HG03565 (cell line): ENCODE data around the gene HS3ST5.
A peak's percentile ranks its signal among the peaks of the same experiment; 100 is the strongest.
"Not testable (repeated sequence)": the region's sequence is repeated elsewhere in the genome, so short reads cannot be mapped to it uniquely, and the experiment has no call there.

Experiments used
- ATAC-seq: cut with Tn5 transposase; IDR thresholded peaks from one replicate; pipeline ENCODE4 v1.9.1; 2021; ENCODE audit warnings: mild to moderate bottlenecking, moderate library complexity; ENCODE audit not compliant: unreplicated experiment

Gene HS3ST5

GRCh38 chr6:114280239-114280982, 62.4 kb downstream of the HS3ST5 start:
- no peak for ATAC-seq

GRCh38 chr6:114277220-114277619, 65.6 kb downstream of the HS3ST5 start:
- ATAC-seq, result no peak

- no peak for ATAC-seq
These were observed 66.0 kb downstream of the HS3ST5 start for GRCh38 chr6:114276783-114277182.

GRCh38 chr6:114274836-114275235, 68.0 kb downstream of the HS3ST5 start:
- no peak for ATAC-seq

GRCh38 chr6:114272582-114272981, 70.2 kb downstream of the HS3ST5 start:
- no peak for ATAC-seq

- ATAC-seq, result no peak
These were observed 71.4 kb downstream of the HS3ST5 start for GRCh38 chr6:114271405-114271804.

GRCh38 chr6:114267897-114268296, 74.9 kb downstream of the HS3ST5 start:
- ATAC-seq, result peak; percentile 66

GRCh38 chr6:114260810-114261209, 82.0 kb downstream of the HS3ST5 start:
- no peak for ATAC-seq

GRCh38 chr6:114258376-114258775, 84.4 kb downstream of the HS3ST5 start:
- ATAC-seq, result no peak

GRCh38 chr6:114253431-114253830, 89.4 kb downstream of the HS3ST5 start:
- no peak for ATAC-seq

- no peak for ATAC-seq
These were observed 93.3 kb downstream of the HS3ST5 start for GRCh38 chr6:114249522-114249921.

GRCh38 chr6:114247101-114247500, 95.7 kb downstream of the HS3ST5 start:
- no peak for ATAC-seq

- ATAC-seq, result no peak
These were observed 102.0 kb downstream of the HS3ST5 start for GRCh38 chr6:114240796-114241195.

- no peak for ATAC-seq
These were observed 114.1 kb downstream of the HS3ST5 start for GRCh38 chr6:114228675-114229074.

GRCh38 chr6:114227944-114228468, 114.8 kb downstream of the HS3ST5 start:
- ATAC-seq, result no peak

- no peak for ATAC-seq
These were observed 122.6 kb downstream of the HS3ST5 start for GRCh38 chr6:114220241-114220640.

- ATAC-seq, result no peak
These were observed 124.1 kb downstream of the HS3ST5 start for GRCh38 chr6:114218437-114219340.

- ATAC-seq, result not testable (repeated sequence)
These were observed 124.8 kb downstream of the HS3ST5 start for GRCh38 chr6:114217996-114218395.

- ATAC-seq, result no peak
These were observed 125.9 kb downstream of the HS3ST5 start for GRCh38 chr6:114216789-114217467.

- no peak for ATAC-seq
These were observed 132.4 kb downstream of the HS3ST5 start for GRCh38 chr6:114210467-114210866.

GRCh38 chr6:114203460-114203859, 139.4 kb downstream of the HS3ST5 start:
- ATAC-seq, result no peak
